AG04449 (cell line): Measurements from ENCODE around the gene WDR7.

Experiments used
- CTCF ChIA-PET: fragments of 350-600 bp; formaldehyde crosslinking; extraction: SDS; loops from one replicate; lab custom pipeline; 2021; ENCODE audit warnings: antibody characterized with exemption; lab: Yijun Ruan, JAX
- POLR2A ChIA-PET: fragments of 400-600, 350-600 bp; formaldehyde crosslinking; extraction: SDS; loops from one replicate; lab custom pipeline; 2020; ENCODE audit warnings: antibody characterized with exemption, inconsistent platforms; lab: Yijun Ruan, JAX
- DNase-seq: peaks from one replicate; pipeline ENCODE4 v3.0.0-alpha.2; 2010; ENCODE audit warnings: low read depth, low spot score
- H3K4me3 ChIP-seq: 2 replicates; pipeline ENCODE4 v1.5.1; 2011; ENCODE audit warnings: low read depth, mild to moderate bottlenecking, control low read depth, low read length
- TF ChIP-seq, protein P1 (sequence below): IDR thresholded peaks from one replicate; pipeline ENCODE4 v1.5.1; 2011; ENCODE audit warnings: mild to moderate bottlenecking, moderate library complexity, low read length, control low read depth, inconsistent platforms; ENCODE audit not compliant: insufficient read depth; ENCODE audit errors: missing control alignments

WDR7 gene

DNA sequence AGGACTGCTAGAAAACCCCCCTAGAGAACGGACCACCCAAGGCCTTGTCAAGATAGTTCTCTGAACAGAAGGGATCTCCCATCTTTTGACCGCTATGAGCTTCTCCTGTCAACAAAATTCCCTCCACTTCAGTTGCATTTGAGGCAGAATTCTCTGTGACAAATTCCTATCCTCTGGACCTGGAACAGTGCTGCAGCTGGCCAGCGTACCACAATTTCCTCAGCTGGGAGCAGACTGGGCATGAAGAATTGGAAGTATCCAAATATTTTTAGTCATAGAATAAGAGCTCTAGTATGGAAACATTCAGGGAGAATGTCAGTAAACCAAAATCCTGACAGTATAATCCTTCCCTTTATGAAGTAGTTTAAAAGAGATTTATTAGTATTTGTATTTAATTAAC, 348.7 kb downstream of the WDR7 start:
- ChIA-PET CTCF (interaction anchor here (1.4 kb wide), 1 partner anchor 562 kb away, joined by 4 read pairs; no protein-coding TSS in a partner anchor), POLR2A (no interaction called here)
- DNase-seq = no peak
- H3K4me3 ChIP-seq = no peak overlapping the region
- TF ChIP-seq, protein P1, sequence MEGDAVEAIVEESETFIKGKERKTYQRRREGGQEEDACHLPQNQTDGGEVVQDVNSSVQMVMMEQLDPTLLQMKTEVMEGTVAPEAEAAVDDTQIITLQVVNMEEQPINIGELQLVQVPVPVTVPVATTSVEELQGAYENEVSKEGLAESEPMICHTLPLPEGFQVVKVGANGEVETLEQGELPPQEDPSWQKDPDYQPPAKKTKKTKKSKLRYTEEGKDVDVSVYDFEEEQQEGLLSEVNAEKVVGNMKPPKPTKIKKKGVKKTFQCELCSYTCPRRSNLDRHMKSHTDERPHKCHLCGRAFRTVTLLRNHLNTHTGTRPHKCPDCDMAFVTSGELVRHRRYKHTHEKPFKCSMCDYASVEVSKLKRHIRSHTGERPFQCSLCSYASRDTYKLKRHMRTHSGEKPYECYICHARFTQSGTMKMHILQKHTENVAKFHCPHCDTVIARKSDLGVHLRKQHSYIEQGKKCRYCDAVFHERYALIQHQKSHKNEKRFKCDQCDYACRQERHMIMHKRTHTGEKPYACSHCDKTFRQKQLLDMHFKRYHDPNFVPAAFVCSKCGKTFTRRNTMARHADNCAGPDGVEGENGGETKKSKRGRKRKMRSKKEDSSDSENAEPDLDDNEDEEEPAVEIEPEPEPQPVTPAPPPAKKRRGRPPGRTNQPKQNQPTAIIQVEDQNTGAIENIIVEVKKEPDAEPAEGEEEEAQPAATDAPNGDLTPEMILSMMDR = no peak

DNA sequence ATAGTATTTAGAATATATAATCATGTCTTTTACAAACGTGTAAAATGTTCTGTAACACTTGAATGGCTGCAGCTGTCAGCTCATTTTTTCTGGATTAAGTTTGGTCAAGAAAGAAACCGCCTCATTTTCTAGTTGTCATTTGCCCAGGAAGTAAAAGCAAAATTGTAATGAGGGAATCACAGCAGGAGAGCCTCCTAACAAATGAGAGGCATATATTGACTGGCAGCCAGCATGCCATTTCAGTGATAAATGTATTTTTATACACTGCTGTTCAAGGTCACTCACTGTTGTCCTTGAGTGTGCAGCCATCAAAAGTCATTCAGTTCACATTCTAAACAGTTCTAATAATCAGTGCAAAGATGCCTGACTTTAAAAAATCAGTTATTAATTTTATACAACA, 351.5 kb downstream of the WDR7 start:
- ChIA-PET CTCF (no interaction called here), POLR2A (no interaction called here)
- TF ChIP-seq, protein P1 = no peak
- DNase-seq = no peak
- no peak overlapping the region for H3K4me3 ChIP-seq

DNA sequence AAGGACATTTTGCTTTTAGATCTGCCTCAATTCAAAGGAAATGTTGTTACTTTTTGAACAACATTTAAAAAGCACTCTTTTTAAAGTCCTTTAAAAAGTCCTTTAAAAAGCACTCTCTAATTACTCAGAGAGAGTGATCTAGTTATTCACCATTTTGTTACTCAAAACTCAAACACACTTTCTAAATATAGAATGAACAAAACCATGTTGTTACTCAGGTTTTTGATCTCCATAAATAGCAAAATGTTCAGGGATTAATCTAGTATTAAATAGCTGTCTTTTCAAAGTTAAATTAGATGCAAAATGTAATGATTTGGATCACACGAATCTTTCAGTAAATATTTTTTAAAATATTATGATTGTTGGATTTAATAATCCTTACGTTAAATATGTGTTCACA, 352.2 kb downstream of the WDR7 start:
- POLR2A ChIA-PET = interaction anchor here (0.6 kb wide), 1 partner anchor 576 kb away, joined by 4 read pairs; no protein-coding TSS in a partner anchor
- TF ChIP-seq, protein P1 = no peak
- no peak overlapping the region for H3K4me3 ChIP-seq
- CTCF ChIA-PET = no interaction called here
- DNase-seq = no peak

DNA sequence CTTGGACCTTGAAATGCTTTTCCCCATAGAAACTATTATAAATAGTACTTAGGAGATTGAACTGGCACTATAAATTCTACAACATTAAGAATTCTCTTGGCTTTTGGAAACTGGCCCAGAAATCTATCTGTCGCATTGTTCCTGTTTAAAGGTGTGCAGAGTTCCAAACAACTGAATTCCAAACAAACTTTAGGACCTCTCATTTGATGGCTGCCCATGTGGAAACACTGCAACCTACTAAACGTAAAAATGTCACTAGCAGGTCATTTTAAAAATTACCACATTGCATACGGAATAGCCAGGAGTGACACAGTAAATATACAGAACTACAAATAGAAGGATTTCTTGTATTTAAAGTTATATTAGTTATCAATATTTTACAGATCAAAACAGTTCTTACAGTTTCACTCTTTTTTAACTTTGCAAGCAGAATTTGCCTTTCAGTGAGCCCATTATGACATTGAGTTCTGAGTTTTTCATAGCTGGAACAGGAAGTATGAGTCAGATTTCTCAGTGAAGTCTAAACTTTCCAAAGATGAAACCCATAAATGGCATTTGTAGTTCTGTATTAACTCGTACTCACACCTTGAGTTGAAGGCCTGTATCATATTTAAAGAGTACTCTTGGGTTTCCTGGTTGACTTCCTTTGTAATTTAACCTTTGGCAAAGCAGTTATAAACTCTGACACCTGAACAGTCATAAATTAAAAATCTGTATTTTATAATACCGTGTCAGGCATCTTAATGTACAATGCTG, 353.4 kb downstream of the WDR7 start:
- no peak overlapping the region for H3K4me3 ChIP-seq
- CTCF ChIA-PET = interaction anchor here (0.6 kb wide), 1 partner anchor 437 kb away, joined by 3 read pairs; no protein-coding TSS in a partner anchor
- TF ChIP-seq, protein P1 = no peak
- POLR2A ChIA-PET = no interaction called here
- DNase-seq = no peak

DNA sequence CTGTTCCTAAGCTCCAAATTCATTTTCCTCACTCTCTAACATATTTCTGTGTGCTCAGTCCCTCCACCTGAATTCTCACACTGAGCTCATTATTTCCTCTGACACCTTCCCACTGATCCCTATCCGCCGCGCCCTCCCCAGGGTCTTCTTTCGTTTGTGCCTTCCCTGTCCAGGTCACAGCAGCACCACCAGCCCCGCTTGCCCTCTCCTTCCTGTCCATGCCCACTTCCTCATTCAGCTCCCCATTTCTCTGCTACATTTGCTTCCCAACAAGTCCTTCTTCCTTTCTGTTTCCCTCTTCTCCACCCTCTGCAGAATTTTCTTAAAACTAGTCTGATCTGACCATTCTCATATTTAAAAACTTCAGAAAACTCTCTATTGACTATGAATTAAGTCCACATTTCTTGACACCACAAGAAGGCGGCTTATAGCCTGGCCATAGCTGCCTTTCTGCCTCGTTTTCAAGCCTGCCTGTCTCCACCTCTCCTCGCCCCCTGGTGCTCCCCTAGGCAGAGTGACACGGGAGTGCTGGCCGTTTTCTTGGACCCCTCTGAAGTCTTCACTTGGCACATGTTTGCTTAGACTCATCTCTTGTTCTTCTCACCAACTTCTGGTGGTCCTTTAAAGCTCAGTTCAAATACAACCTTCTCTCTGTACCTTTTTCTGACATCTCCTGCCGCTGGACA, 357.0 kb downstream of the WDR7 start:
- TF ChIP-seq, protein P1 = no peak
- POLR2A ChIA-PET = no interaction called here
- no peak overlapping the region for H3K4me3 ChIP-seq
- CTCF ChIA-PET = interaction anchor here (1.2 kb wide), 1 partner anchor 11 kb away, joined by 3 read pairs; no protein-coding TSS in a partner anchor
- no peak for DNase-seq

DNA sequence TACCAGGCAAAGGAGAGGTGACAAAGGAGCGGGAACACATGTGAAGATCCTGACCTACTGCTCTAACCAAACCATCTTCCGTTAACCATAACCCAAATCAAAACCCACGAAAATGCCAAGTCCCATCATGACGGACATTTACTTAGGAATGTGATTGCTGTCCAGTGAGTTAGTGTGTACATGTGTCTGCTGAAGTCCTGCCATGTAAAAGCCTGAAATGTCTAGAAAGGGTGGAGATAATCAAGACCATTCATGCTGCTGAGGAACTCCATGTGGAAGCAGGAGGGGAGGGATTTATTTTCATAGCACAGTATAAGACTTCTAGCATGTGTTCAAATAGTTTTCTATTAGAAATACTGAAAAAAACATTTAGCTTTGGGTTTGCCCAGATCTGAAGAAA, 358.7 kb downstream of the WDR7 start:
- TF ChIP-seq, protein P1 = no peak
- ChIA-PET POLR2A (no interaction called here), CTCF (no interaction called here)
- H3K4me3 ChIP-seq = no peak overlapping the region
- DNase-seq = no peak
